ENCODE results near the gene PLN.
A peak's percentile ranks its signal among the peaks of the same experiment; 100 is the strongest.

The PLN gene

GRCh38 chr6:118580585-118581419 lies 32.7 kb downstream of the PLN start:
- peak; percentile 6 to 33 for DNase-seq

DNA sequence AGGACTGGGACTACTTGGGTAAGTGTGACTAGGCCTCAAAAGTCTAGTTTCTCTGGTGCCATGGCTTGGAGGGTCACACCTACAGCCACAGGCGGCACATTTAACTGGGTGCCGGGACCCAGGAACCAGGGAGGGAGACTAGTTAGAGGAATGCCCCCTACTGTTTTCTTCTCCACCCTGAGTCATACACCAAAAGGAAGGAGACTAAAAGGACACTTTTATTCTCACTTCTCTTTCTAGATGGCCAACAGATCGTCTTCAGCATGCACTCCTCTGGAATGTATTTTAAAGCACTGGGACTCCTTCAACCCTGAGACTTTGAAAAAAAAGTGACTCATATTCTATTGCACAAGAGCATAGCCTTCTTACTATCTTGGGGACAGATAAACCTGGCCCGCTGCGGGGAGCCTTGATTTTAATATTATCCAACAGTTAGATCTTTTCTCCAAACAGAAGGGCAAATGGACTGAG lies 33.4 kb downstream of the PLN start:
- no peak for DNase-seq

- no peak for DNase-seq
Observed at GRCh38 chr6:118584911-118585310, 36.8 kb downstream of the PLN start.

DNA sequence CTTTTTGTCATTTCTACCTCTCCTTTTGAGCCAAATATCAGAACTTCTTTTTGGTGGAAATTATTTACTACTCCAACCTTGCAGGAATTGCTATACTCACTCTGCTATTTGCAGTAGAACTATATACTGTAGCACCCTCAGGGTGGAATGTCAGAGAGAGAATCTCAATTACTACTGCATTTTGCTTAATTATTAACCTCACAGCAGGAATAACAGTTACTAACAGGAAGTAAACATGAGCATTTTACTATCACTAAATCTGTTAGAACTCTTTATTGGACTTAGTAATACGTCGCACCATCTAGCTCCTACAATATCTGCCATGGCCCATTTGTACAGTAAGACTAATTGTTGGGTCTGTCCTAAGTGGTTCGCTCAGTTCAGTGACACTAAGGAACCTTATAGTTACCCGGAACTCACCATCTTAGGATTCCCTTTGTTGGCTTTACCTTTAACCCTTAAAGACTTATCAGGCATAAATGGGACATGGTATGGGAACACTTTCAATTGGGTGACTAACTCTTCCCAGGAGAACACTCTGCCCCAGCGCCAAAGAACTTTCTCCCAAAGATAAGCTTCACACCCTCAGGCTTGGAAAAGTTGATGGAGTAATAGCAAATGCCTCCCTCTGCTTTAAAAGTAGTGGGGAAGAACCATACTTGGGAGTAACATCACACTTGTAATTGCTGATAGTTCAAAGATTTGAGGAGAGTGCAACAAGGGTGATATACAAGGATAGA lies 38.8 kb downstream of the PLN start:
- DNase-seq = no peak

DNA sequence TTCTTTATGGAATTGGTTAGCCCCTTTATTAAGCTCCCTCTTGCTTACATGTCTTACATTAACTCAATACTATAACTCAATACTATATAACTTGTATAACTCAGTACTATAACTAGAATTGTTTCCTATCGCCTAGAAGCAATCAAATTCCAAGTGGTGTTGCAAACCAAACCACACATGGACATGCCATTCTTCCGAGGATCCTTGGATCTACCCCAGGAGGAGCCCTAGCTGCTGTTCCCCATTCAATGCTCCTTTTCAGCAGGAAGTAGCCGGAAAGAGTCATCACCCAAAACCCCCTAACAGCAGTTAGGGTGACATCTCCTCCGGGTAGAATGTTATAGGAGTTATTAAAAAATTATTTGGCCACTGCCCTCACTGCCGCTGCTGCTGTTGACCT lies 40.5 kb downstream of the PLN start:
- DNase-seq = no peak

GRCh38 chr6:118589186-118589585 lies 41.1 kb downstream of the PLN start:
- DNase-seq = no peak

DNA sequence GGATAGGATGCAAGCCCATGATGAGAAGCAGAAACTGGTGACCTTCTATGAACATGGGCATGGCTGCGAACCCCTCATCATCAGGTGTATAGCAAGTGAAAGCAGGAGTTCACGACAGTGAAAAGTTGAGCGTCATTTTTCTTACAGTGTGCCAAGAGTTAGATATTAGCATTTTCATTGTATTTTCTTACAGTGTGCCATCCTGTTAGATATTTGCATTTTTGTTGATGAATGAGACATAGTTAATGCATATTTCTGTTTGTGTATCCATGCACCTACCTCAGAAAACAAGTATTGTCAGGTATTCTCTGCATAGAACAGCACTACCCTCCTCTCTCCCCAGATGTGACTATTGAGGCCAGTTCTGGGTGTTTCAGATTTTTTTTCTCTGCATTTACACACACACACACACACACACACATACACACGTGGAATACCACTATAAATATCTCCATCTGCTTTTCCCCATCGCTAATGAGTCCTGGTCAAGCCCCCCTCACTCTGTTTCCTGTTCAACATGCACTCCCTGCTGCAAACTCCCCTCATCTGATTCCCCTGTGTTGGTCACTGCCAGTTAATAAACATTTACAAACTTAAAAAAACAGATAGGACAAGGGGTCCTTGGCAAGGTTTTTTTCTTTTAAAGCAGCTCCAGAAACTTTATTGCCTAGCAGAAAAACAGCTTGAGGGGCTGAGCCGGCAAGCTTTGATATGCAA lies 41.7 kb downstream of the PLN start:
- DNase-seq = no peak

DNA sequence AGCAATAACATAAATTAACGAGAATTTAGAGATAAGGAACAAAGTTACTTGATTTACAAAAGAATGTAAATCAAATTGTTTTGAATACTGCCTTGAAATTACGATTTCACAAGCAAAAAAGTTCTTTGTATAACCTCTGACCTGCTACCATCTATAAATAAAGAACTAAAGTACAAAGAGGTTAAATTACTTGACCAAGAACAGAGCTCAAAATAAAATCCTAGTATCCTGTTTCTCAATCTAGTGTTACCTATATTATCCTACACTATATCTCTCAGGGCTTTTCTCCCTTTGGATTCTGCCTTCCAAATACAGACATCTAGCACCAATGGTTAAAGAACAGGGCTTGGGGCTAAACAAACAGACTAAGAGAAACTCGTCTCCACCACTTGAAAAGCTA lies 43.8 kb downstream of the PLN start:
- DNase-seq = no peak

DNA sequence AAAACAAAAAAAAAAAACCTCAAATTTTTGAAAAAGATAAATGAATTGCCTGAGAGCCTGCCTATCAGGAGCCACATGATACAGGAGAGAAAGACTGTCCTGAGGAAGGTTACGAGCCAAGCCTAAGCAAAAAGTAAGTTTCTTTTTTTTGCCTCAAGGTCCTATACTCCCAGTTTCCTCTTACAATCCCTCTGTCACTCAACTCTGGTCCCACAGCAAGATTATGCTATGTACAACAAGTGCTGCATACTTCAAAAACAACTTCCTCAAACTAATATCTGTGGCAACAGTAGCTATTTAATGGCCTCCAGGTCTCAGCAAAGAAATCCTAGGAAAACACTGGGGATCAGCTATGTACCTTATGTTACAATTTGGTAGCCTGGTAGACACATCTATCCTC lies 46.8 kb downstream of the PLN start:
- DNase-seq = no peak

- no peak for DNase-seq
Observed at GRCh38 chr6:118596774-118597320, 48.8 kb downstream of the PLN start.

GRCh38 chr6:118597636-118598035 lies 49.5 kb downstream of the PLN start:
- DNase-seq = no peak

DNA sequence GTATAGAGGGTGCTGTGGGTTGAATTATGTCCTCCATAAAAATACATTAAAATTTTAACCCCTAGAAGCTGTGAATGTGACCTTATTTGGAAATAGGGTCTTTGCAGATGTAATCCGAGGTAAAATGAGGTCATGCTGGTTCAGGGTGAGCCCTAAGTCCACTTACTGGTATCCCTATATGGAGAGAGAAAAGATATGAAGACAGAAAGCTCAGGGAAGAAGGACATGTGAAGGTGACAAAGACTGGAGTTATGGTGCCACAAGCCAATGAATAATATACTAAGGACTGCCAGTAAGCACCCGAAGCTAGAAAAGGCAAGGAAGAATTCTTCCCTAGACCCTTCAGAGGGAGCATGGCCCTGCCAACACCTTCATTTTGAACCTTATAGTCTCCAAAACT lies 50.2 kb downstream of the PLN start:
- no peak for DNase-seq

DNA sequence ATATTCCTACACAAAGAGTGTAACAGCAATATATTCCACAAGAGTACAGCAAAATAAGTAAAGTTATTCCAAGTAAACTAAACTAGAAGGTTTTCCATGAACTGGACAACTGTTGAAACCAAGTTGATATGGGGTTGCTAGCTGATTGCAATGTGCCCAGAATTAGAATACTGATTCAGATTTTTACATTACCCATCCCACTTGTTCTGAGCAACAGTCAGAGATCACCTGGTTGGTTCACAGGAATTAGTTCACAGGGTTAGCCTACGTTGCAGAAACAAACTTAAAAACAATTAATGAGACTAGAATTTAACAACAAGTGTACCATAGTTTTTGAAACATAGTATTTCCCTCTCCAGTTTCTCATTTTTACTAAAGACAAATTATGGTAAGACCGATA lies 54.2 kb downstream of the PLN start:
- no peak for DNase-seq

GRCh38 chr6:118603372-118603771 lies 55.3 kb downstream of the PLN start:
- no peak for DNase-seq

DNA sequence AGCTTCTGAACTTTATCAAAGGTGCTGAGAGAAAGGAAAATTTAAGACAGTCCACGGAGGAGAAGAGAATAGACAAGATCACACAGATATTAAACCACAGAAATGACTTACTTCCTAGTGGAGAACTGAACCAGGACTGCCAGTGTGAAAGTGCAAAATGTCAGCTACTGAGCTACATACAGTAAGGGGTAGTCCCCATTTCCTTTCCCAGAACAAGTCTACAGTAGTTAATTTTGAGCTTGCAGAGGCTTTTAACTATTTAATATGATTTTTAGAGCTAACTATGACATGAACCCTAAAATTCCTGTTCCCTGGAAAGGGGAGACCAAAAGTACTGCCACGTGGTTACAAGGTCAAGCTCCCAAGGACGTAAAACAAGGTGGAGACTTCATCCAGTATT lies 58.2 kb downstream of the PLN start:
- no peak for DNase-seq

GRCh38 chr6:118606858-118607257 lies 58.8 kb downstream of the PLN start:
- DNase-seq = no peak

All from NCI-H1930 (cell line).